Activated CD4-positive, alpha-beta T cell treated with anti-CD3 and anti-CD28 coated beads for 48 hours (primary cell): Measurements from ENCODE around the gene ZNF552.
A peak's percentile ranks its signal among the peaks of the same experiment; 100 is the strongest.

Experiments used
- DNase-seq: peaks from one replicate; pipeline ENCODE4 v3.0.0-alpha.2; 2020

Gene ZNF552

DNA sequence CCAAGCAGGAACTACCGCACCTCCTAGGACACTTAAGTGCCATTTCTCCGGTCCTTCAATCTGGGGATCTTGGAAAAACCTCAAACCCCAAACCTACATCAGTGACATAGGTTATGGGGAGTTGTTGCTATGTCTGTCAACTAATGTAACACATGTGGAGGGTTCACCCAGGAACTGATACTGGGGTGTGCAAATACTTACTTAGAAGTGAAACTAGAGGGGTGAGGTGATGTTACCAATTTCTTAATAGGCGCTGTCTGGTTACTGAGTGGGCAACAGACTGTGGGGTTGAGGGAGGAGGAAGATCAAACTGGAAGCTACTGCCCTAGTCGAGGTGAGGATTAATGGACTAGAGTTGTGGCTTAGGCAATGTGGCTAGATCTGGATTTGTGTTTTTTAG is 43.3 kb downstream of the ZNF552 start:
- no peak for DNase-seq

DNA sequence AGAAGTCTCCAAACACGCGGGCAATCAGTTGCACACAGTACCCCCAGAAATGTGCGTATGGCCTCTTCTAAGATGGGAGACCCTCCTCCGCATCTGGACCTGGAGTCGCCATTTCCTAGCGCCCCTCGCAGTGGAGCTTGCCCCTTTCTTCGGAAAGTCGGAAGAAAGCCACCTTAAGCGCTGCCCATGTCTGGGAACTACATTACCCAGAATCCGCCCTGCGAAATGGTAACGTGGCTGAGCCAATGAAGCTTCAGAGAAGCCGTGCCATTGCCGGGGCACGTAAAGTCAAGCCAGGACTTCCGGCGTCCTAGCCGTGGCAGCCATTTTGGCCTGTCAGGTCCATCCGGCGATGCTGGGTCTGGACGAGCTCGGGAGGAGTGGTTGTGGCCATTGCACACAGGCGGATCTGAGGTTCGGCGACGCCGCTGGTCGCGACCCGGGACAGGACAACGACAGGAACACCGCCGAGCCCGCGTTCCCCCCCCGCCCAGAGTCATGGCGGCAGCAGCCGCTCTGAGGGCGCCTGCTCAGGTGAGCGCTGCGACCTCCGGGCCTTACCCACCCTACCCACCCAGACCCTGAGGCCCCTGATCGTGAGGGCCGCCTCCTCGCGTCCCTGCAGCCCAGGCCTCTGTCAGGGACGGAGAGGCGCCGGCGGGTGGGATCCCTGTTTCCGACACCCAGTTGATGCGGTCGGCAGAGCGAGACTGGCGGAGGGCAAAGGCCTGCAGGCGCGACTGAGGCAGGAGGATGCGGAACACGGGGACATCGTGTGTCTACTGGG is 45.2 kb downstream of the ZNF552 start, which contains the start of gene ZNF586:
Gene ZNF586, plus strand, starts transcription at position 332 of the 787 bp plus-strand sequence. Its CDS starts 167 bp downstream, at position 499.
- DNase-seq, result peak; percentile 90

DNA sequence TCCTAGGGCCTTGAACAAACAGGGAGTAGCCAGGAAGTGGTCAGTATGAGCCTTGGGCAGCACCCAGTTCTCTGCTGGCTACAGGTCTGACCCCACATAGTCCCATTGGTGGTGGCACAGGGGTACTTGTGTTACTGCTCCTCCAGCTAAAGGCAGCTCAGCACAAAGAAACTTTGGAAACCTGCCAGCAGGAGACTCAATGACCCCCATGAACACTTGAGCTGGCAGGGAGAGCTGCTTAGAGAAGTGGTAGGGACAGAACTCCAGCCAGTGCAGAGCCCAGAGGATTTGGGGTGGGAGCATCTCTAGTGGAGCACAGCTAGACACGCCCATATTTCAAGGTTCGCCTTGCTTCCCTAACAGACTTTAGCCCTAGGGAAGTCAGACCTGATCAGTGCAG is 55.6 kb downstream of the ZNF552 start:
- DNase-seq, result no peak

DNA sequence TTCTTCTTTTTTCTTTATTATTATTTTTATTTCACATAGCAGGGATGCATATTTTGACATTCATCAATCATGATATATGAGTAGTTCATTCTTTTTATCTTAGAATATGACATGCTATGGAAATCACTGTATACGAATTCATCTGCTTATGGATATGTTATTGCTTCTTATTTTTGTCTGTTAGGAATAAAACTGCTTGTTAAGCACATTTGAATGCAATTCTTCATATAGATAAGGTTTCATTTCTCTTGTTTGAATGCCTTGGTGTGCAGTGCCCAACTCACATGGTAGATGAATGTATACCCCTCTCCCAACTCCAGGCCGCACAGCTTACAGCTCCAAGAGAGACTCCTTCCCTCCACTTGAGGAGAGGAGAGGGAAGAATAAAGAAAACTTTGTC is 56.8 kb downstream of the ZNF552 start:
- no peak for DNase-seq
